K562 (cell line): ENCODE measurements around the gene HUNK. TPM values are rescaled to one million over a fixed set of nuclear protein-coding genes. Genes with fewer than 3 reads are reported as not detected.

Experiments used
- ATAC-seq: fragments of 200-7000 bp; cut with Tn5 transposase; 3 replicates; pipeline ENCODE4 v1.9.1; 2020; ENCODE audit warnings: moderate library complexity
- BruUV-seq: library from RNA; stranded (reverse); fragments of 400-500 nt; replicated peaks from 2 replicates; lab custom pipeline; 2021; lab: Mats Ljungman, UMichigan
- CTCF ChIA-PET: fragments of 300-600 bp; formaldehyde crosslinking; extraction: SDS; loops from one replicate; lab custom pipeline; 2021; ENCODE audit warnings: low intra/inter-chr PET ratio; lab: Yijun Ruan, JAX
- POLR2A ChIA-PET: fragments of 300-600, 350-650 bp; sonication (Branson Sonifier 250); formaldehyde crosslinking; extraction: SDS; loops from one replicate; lab custom pipeline; 2021; ENCODE audit warnings: antibody characterized with exemption, inconsistent platforms; lab: Yijun Ruan, JAX
- DNase-seq, 4 experiments: peaks; one replicate each; pipeline versions ENCODE4 v3.0.0 to v3.0.0-alpha.2; 2011 to 2018; ENCODE audit warnings: low spot score in 3 of 4, mixed read lengths in 3 of 4; ENCODE audit errors: extremely low read depth in 1 of 4
- FAIRE-seq: peaks from 2 replicates; lab custom pipeline; 2011; peaks lifted over from hg19 to GRCh38; lab: Jason Lieb, UNC
- H2AFZ ChIP-seq: 2 replicates; pipeline ENCODE4 v1.6.0; 2011; ENCODE audit warnings: low read depth, low read length, control low read depth, inconsistent platforms
- H3K27ac ChIP-seq: fragments of 200-600 bp; 3 replicates; pipeline ENCODE4 v1.8.0; 2011; ENCODE audit warnings: low read depth, mild to moderate bottlenecking, control low read depth, inconsistent platforms, low read length, moderate library complexity, mixed read lengths; ENCODE audit errors: extremely low read depth
- H3K27me3 ChIP-seq, 2 experiments: fragments of 300-600 bp in 1 of 2; 2 replicates in 1 of 2; 3 replicates in 1 of 2; pipeline versions ENCODE4 v1.6.0 to v1.8.0; 2011; ENCODE audit warnings: inconsistent platforms in 2 of 2, low read length in 2 of 2, mild to moderate bottlenecking in 1 of 2, mixed read lengths in 1 of 2, moderate library complexity in 1 of 2; ENCODE audit not compliant: control insufficient read depth in 2 of 2, insufficient read depth in 2 of 2
- H3K36me3 ChIP-seq: fragments of 300-600 bp; 3 replicates; pipeline ENCODE4 v1.8.0; 2011; ENCODE audit warnings: mild to moderate bottlenecking, low read length, inconsistent platforms; ENCODE audit not compliant: control insufficient read depth, insufficient read depth
- H3K4me1 ChIP-seq, 2 experiments: fragments of 200-600 bp in 1 of 2; replicated peaks in 1 of 2; 2 replicates in 1 of 2; 3 replicates in 1 of 2; pipeline versions ENCODE4 v1.5.1 to v1.8.0; 2011; ENCODE audit warnings: inconsistent platforms in 2 of 2, low read length in 2 of 2, mild to moderate bottlenecking in 1 of 2, mixed read lengths in 1 of 2, moderate library complexity in 1 of 2; ENCODE audit not compliant: control insufficient read depth in 2 of 2, insufficient read depth in 2 of 2
- H3K4me2 ChIP-seq: 2 replicates; pipeline ENCODE4 v1.6.1; 2011; ENCODE audit warnings: low read length, control low read depth, inconsistent platforms, mixed read lengths; ENCODE audit not compliant: insufficient read depth
- H3K4me3 ChIP-seq: fragments of 200-600 bp; sonication (generic), shearing (Covaris generic); 2 replicates; pipeline ENCODE4 v1.5.1; 2016; ENCODE audit warnings: control low read depth, inconsistent platforms
- H3K79me2 ChIP-seq: fragments of 200-600 bp; 3 replicates; pipeline ENCODE4 v1.8.0; 2011; ENCODE audit warnings: low read length, inconsistent platforms; ENCODE audit not compliant: control insufficient read depth, insufficient read depth
- H3K9ac ChIP-seq, 2 experiments: 2 replicates each; pipeline versions ENCODE4 v1.6.0 to v1.6.1; 2011; ENCODE audit warnings: low read depth in 2 of 2, low read length in 2 of 2, control low read depth in 1 of 2, inconsistent platforms in 1 of 2, mild to moderate bottlenecking in 1 of 2, mixed read lengths in 1 of 2; ENCODE audit not compliant: insufficient read depth in 1 of 2
- H3K9me1 ChIP-seq: one replicate; pipeline ENCODE4 v1.6.0; 2011; ENCODE audit warnings: inconsistent platforms, mild to moderate bottlenecking, low read length, moderate library complexity; ENCODE audit not compliant: control insufficient read depth, insufficient read depth
- H3K9me3 ChIP-seq: replicated peaks from 2 replicates; pipeline ENCODE4 v1.5.1; 2011; ENCODE audit warnings: low read depth, low read length, inconsistent platforms; ENCODE audit not compliant: control insufficient read depth, insufficient read depth
- H4K20me1 ChIP-seq: replicated peaks from 2 replicates; pipeline ENCODE4 v1.6.1; 2011; ENCODE audit warnings: low read length, inconsistent platforms, mixed read lengths; ENCODE audit not compliant: control insufficient read depth, insufficient read depth
- HMG20B ChIP-seq: fragments of 250-450 bp; sonication (Bioruptor Pico); IDR thresholded peaks from 2 replicates; pipeline ENCODE4 v1.5.0; 2021; ENCODE audit warnings: mild to moderate bottlenecking
- KDM2B ChIP-seq: fragments of 250-450 bp; sonication (Bioruptor Pico); IDR thresholded peaks from 2 replicates; pipeline ENCODE4 v1.8.0; 2021; ENCODE audit warnings: mild to moderate bottlenecking, moderate library complexity
- NR4A1 ChIP-seq, 2 experiments: fragments of 250-450 bp in 1 of 2; fragments of 450-650 bp in 1 of 2; sonication (Bioruptor Pico) in 1 of 2; IDR thresholded peaks; 2 replicates each; pipeline versions ENCODE4 v1.4.0 to v1.6.1; 2016 to 2020; ENCODE audit warnings: mild to moderate bottlenecking in 2 of 2, missing compliant biosample characterization in 1 of 2, missing genetic modification characterization in 1 of 2, moderate library complexity in 1 of 2
- POLR2H ChIP-seq: IDR thresholded peaks from 2 replicates; pipeline ENCODE4 v1.6.1; 2016; ENCODE audit warnings: missing genetic modification characterization, low read depth, mild to moderate bottlenecking, control low read depth, missing compliant biosample characterization, moderate library complexity
- RBBP5 ChIP-seq: fragments of 200-600 bp; sonication (generic); IDR thresholded peaks from 2 replicates; pipeline ENCODE4 v1.6.1; 2012; ENCODE audit warnings: borderline replicate concordance, mild to moderate bottlenecking, low read length, control low read depth, inconsistent platforms; ENCODE audit not compliant: insufficient read depth, poor library complexity, severe bottlenecking
- TFAM ChIP-seq: fragments of 250-450 bp; sonication (Bioruptor Pico); conservative IDR thresholded peaks from 2 replicates; pipeline ENCODE4 v1.5.0; 2021; ENCODE audit warnings: mild to moderate bottlenecking, moderate library complexity
- ZBTB1 ChIP-seq: sonication (generic); formaldehyde crosslinking; IDR thresholded peaks from 2 replicates; pipeline ENCODE4 v1.8.1; 2023; ENCODE audit warnings: missing genetic modification reagents, low read depth, mild to moderate bottlenecking, borderline replicate concordance
- ZNF668 ChIP-seq: fragments of 250-450 bp; sonication (Bioruptor Pico); IDR thresholded peaks from 2 replicates; pipeline ENCODE4 v1.8.0; 2022; ENCODE audit warnings: mild to moderate bottlenecking, inconsistent platforms
- ZNF707 ChIP-seq: fragments of 250-450 bp; sonication (Bioruptor Pico); conservative IDR thresholded peaks from 2 replicates; pipeline ENCODE4 v1.8.0; 2022; ENCODE audit warnings: inconsistent platforms, mild to moderate bottlenecking, moderate library complexity
- ZNF780A ChIP-seq: fragments of 250-450 bp; sonication (Bioruptor Pico); IDR thresholded peaks from 2 replicates; pipeline ENCODE4 v1.5.0; 2021; ENCODE audit warnings: mild to moderate bottlenecking
- ZZZ3 ChIP-seq: fragments of 450-650 bp; IDR thresholded peaks from 2 replicates; pipeline ENCODE4 v1.6.1; 2016; ENCODE audit warnings: antibody characterized with exemption, mild to moderate bottlenecking, moderate library complexity
- WGBS: fragments of 100-300 bp; shearing (Covaris generic); methylation state at CpG from one replicate; pipeline ENCODE4 v1.1.6; 2016; ENCODE audit warnings: low coverage, mixed read lengths; ENCODE audit not compliant: insufficient coverage; ENCODE audit errors: missing lambda C conversion rate; 5-methylcytosine and 5-hydroxymethylcytosine counted together
- in situ Hi-C: fragments of 300-500 bp; cut with MboI; formaldehyde crosslinking; loops from 4 replicates; pipeline ENCODE4 v1.15.0; 2018; ENCODE audit warnings: inconsistent platforms, mixed read lengths
- intact Hi-C: fragments of 100-400 bp; cut with micrococcal nuclease; formaldehyde crosslinking; loops from 2 replicates; pipeline ENCODE4 v1.14.2; 2022
- polyA plus RNA-seq, 8 experiments: library from polyadenylated mRNA; depleted of rRNA in 4 of 8; stranded (reverse) in 5 of 8; unstranded in 3 of 8; fragments of >200 nt; fragmentation: Nextera tagmentation in 2 of 8; fragmentation: Illumina TruSeq in 1 of 8; extraction: Ambion mirVana in 2 of 8; extraction: Trizol in 1 of 8; gene quantifications; 2 replicates each; pipeline versions ENCODE4 v1.2.1 to v1.2.3, GENCODE V29; 2011 to 2014; ENCODE audit warnings: inconsistent platforms in 1 of 8, missing spikeins in 1 of 8
- total RNA-seq, 7 experiments: library from RNA; depleted of rRNA in 6 of 7; stranded (reverse); fragments of >200 nt in 6 of 7; fragmentation: Illumina TruSeq in 2 of 7; extraction: Trizol in 2 of 7; gene quantifications; 2 replicates each; pipeline versions ENCODE4 v1.2.1 to v1.2.3, GENCODE V29; 2011 to 2021; ENCODE audit warnings: low replicate concordance in 1 of 7
- TF ChIP-seq, protein P1 (sequence below): fragments of 250-450 bp; sonication (Bioruptor Pico); IDR thresholded peaks from 2 replicates; pipeline ENCODE4 v1.4.0; 2020; ENCODE audit warnings: mild to moderate bottlenecking, moderate library complexity, borderline replicate concordance
- TF ChIP-seq, protein P2 (sequence below), 2 experiments: fragments of 250-450 bp in 1 of 2; fragments of 450-650 bp in 1 of 2; sonication (Bioruptor Pico) in 1 of 2; IDR thresholded peaks; 2 replicates each; pipeline versions ENCODE4 v1.6.1 to v1.8.0; 2016 to 2021; ENCODE audit warnings: mild to moderate bottlenecking in 2 of 2, moderate library complexity in 2 of 2, missing compliant biosample characterization in 1 of 2, missing genetic modification characterization in 1 of 2
- TF ChIP-seq, protein P3 (sequence below): sonication (generic); formaldehyde crosslinking; IDR thresholded peaks from 2 replicates; pipeline ENCODE4 v1.9.0; 2022; ENCODE audit warnings: mild to moderate bottlenecking, missing genetic modification reagents
- TF ChIP-seq, protein P4 (sequence below): fragments of 200-800 bp; sonication (Bioruptor generic); IDR thresholded peaks from 2 replicates; pipeline ENCODE4 v1.6.1; 2017; ENCODE audit warnings: missing genetic modification characterization, missing compliant biosample characterization

HUNK gene
- total and polyA plus RNA-seq, 9 of the 15 experiments (the other 6 are each of a cell fraction or from before 2014, with no cell fraction given) = not detected

DNA sequence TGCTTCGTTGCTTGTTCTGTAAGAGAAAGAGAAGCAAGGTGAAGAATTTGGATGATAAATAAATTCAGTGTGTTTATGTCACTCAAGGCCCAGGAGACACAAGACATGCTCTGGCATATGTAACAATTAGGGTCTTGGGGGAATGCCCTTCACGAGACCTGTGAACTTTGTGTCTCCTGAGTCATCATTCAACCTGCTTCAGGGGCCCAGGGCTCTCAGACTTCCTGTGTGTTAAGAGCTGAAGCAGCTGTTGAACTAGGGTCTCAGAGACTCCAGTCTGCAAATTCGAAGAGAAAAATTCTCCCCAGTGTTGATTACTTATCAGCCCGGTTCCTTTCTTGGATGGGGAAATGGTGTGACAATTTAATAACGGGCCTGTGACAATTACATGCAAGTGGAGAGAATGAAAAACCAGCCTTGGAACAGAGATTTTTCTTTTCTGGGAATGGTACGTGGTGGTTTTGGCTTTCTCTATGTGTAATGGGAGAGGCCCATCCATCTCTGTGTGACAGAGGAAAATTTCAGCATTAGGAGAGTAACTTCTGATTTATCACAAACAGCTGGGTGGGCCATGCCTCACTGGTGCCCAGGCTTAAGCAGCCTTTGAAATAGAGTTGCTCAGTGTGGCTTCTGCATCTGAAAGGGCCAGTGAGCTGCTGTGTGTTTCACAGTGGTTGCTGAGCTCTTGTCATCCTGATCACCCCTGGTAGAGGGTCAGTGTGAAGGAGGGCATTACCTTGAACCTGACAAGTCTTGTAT, 22.4 kb downstream of the HUNK start:
- no peak for FAIRE-seq
- intact Hi-C loops = no loop called here
- no peak overlapping the region for H3K4me3 ChIP-seq
- H3K9me1 ChIP-seq = no peaks in the 10 kb centered on the region
- 0% methylated on average over 6 of the region's 6 CpGs for WGBS
- ChIA-PET POLR2A (no interaction called here), CTCF (no interaction called here)
- DNase-seq = no peak
- peaks cover 11 to 19% of the 10 kb centered on the region in 2 experiments; a peak in 4 of 5 replicates for H3K27me3 ChIP-seq
- H3K27ac ChIP-seq = no peak overlapping the region
- no peak overlapping the region for H3K4me2 ChIP-seq
- no peaks in the 10 kb centered on the region for H3K4me1 ChIP-seq
- H3K9ac ChIP-seq = no peak overlapping the region
- no TSS peak for BruUV-seq
- H3K79me2 ChIP-seq = no peaks in the 10 kb centered on the region
- no peaks in the 10 kb centered on the region for H3K36me3 ChIP-seq
- H2AFZ ChIP-seq = no peak overlapping the region
- in situ Hi-C loops = no loop called here
- no peak for ATAC-seq
- H4K20me1 ChIP-seq = no peaks in the 10 kb centered on the region
- H3K9me3 ChIP-seq = no peaks in the 10 kb centered on the region
- TF ChIP-seq, protein P1, sequence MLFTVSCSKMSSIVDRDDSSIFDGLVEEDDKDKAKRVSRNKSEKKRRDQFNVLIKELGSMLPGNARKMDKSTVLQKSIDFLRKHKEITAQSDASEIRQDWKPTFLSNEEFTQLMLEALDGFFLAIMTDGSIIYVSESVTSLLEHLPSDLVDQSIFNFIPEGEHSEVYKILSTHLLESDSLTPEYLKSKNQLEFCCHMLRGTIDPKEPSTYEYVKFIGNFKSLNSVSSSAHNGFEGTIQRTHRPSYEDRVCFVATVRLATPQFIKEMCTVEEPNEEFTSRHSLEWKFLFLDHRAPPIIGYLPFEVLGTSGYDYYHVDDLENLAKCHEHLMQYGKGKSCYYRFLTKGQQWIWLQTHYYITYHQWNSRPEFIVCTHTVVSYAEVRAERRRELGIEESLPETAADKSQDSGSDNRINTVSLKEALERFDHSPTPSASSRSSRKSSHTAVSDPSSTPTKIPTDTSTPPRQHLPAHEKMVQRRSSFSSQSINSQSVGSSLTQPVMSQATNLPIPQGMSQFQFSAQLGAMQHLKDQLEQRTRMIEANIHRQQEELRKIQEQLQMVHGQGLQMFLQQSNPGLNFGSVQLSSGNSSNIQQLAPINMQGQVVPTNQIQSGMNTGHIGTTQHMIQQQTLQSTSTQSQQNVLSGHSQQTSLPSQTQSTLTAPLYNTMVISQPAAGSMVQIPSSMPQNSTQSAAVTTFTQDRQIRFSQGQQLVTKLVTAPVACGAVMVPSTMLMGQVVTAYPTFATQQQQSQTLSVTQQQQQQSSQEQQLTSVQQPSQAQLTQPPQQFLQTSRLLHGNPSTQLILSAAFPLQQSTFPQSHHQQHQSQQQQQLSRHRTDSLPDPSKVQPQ = no peak
- TF ChIP-seq ZZZ3 = no peak
- no peak for TF ChIP-seq ZNF668 (CRISPR knock-in tag)
- TF ChIP-seq, protein P2, sequence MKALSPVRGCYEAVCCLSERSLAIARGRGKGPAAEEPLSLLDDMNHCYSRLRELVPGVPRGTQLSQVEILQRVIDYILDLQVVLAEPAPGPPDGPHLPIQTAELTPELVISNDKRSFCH (CRISPR knock-in tag; IDR thresholded peaks at IDR 0.05) = no peak
- TF ChIP-seq, protein P2 (tag; IDR thresholded peaks at IDR 0.05) = no peak
- no peak for TF ChIP-seq ZNF707 (CRISPR knock-in tag)
- no peak for TF ChIP-seq KDM2B
- TF ChIP-seq HMG20B = no peak
- TF ChIP-seq, protein P3, sequence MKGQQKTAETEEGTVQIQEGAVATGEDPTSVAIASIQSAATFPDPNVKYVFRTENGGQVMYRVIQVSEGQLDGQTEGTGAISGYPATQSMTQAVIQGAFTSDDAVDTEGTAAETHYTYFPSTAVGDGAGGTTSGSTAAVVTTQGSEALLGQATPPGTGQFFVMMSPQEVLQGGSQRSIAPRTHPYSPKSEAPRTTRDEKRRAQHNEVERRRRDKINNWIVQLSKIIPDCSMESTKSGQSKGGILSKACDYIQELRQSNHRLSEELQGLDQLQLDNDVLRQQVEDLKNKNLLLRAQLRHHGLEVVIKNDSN (CRISPR knock-in tag) = no peak
- no peak for TF ChIP-seq RBBP5
- no peak for TF ChIP-seq NR4A1 (CRISPR knock-in tag; IDR thresholded peaks at IDR 0.05)
- no peak for TF ChIP-seq NR4A1 (tag; IDR thresholded peaks at IDR 0.05)
- TF ChIP-seq ZBTB1 (CRISPR knock-in tag) = no peak
- no peak for TF ChIP-seq ZNF780A (CRISPR knock-in tag)
- TF ChIP-seq, protein P4, sequence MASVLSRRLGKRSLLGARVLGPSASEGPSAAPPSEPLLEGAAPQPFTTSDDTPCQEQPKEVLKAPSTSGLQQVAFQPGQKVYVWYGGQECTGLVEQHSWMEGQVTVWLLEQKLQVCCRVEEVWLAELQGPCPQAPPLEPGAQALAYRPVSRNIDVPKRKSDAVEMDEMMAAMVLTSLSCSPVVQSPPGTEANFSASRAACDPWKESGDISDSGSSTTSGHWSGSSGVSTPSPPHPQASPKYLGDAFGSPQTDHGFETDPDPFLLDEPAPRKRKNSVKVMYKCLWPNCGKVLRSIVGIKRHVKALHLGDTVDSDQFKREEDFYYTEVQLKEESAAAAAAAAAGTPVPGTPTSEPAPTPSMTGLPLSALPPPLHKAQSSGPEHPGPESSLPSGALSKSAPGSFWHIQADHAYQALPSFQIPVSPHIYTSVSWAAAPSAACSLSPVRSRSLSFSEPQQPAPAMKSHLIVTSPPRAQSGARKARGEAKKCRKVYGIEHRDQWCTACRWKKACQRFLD (CRISPR knock-in tag) = no peak
- TF ChIP-seq TFAM (CRISPR knock-in tag) = no peak
- no peak for TF ChIP-seq POLR2H
